WTC11 (cell line): ENCODE measurements around the gene PIK3R2. TPM values are rescaled to one million over a fixed set of nuclear protein-coding genes. Genes with fewer than 3 reads are reported as not detected.
A peak's percentile ranks its signal among the peaks of the same experiment; 100 is the strongest.

ENCODE experiments used
- ATAC-seq: fragments of 200-7000 bp; cut with Tn5 transposase; 2 replicates; pipeline ENCODE4 v1.10.0; 2021; ENCODE audit warnings: mild to moderate bottlenecking, moderate library complexity
- CTCF ChIA-PET: fragments of 300-600 bp; sonication (Branson Sonifier 250); formaldehyde crosslinking; loops from one replicate; lab custom pipeline; 2021; ENCODE audit warnings: antibody characterized with exemption; lab: Charles Lee
- POLR2A ChIA-PET: fragments of 350-600 bp; sonication (Branson Sonifier 250); formaldehyde crosslinking; loops from one replicate; lab custom pipeline; 2021; ENCODE audit warnings: antibody characterized with exemption; lab: Charles Lee
- DNase-seq: peaks from one replicate; pipeline ENCODE4 v3.0.0; 2021; ENCODE audit warnings: low spot score
- H3K27ac Mint-ChIP-seq: 2 replicates; pipeline ENCODE4 v1.8.0; 2021; ENCODE audit warnings: mixed read lengths
- H3K27me3 Mint-ChIP-seq: 2 replicates; pipeline ENCODE4 v1.8.0; 2021; ENCODE audit warnings: low read depth, mild to moderate bottlenecking, moderate library complexity, mixed read lengths
- H3K36me3 Mint-ChIP-seq: 2 replicates; pipeline ENCODE4 v1.8.0; 2021; ENCODE audit warnings: mixed read lengths
- H3K4me1 Mint-ChIP-seq: 2 replicates; pipeline ENCODE4 v1.8.0; 2022; ENCODE audit warnings: mixed read lengths
- H3K4me3 Mint-ChIP-seq: 2 replicates; pipeline ENCODE4 v1.8.0; 2021; ENCODE audit warnings: mild to moderate bottlenecking, moderate library complexity, mixed read lengths
- H3K9me3 Mint-ChIP-seq: 2 replicates; pipeline ENCODE4 v1.8.0; 2021; ENCODE audit warnings: mixed read lengths
- AR ChIP-seq: fragments of 250-450 bp; sonication (Bioruptor Pico); IDR thresholded peaks from 2 replicates; pipeline ENCODE4 v1.9.0; 2021; ENCODE audit warnings: mild to moderate bottlenecking
- E2F5 ChIP-seq: sonication (generic); formaldehyde crosslinking; IDR thresholded peaks from 2 replicates; pipeline ENCODE4 v1.8.1; 2022; ENCODE audit warnings: mild to moderate bottlenecking, moderate library complexity, missing genetic modification reagents
- FOXJ3 ChIP-seq: sonication (generic); formaldehyde crosslinking; IDR thresholded peaks from 2 replicates; pipeline ENCODE4 v1.9.0; 2021; ENCODE audit warnings: missing genetic modification reagents, mild to moderate bottlenecking, borderline replicate concordance
- HMGXB4 ChIP-seq: sonication (generic); formaldehyde crosslinking; IDR thresholded peaks from 2 replicates; pipeline ENCODE4 v1.8.1; 2023; ENCODE audit warnings: mild to moderate bottlenecking, moderate library complexity, missing genetic modification reagents
- MAX ChIP-seq: sonication (generic); formaldehyde crosslinking; IDR thresholded peaks from 2 replicates; pipeline ENCODE4 v1.8.0; 2022; ENCODE audit warnings: mild to moderate bottlenecking, missing genetic modification reagents
- MXD4 ChIP-seq: fragments of 250-450 bp; sonication (Bioruptor Pico); IDR thresholded peaks from 2 replicates; pipeline ENCODE4 v1.8.0; 2021; ENCODE audit warnings: mild to moderate bottlenecking, moderate library complexity, borderline replicate concordance
- NR3C1 ChIP-seq: sonication (generic); formaldehyde crosslinking; conservative IDR thresholded peaks from 2 replicates; pipeline ENCODE4 v1.8.1; 2023; ENCODE audit warnings: low read depth, mild to moderate bottlenecking, missing genetic modification reagents
- PRRX2 ChIP-seq: fragments of 250-450 bp; sonication (Bioruptor Pico); IDR thresholded peaks from 2 replicates; pipeline ENCODE4 v1.8.0; 2021; ENCODE audit warnings: mild to moderate bottlenecking
- SMAD3 ChIP-seq: sonication (generic); formaldehyde crosslinking; IDR thresholded peaks from 2 replicates; pipeline ENCODE4 v1.8.0; 2022; ENCODE audit warnings: missing genetic modification reagents, mild to moderate bottlenecking, borderline replicate concordance
- TCF7 ChIP-seq: sonication (generic); formaldehyde crosslinking; IDR thresholded peaks from 2 replicates; pipeline ENCODE4 v1.8.0; 2022; ENCODE audit warnings: mild to moderate bottlenecking, low read depth, missing genetic modification reagents, moderate library complexity
- USF2 ChIP-seq: sonication (generic); formaldehyde crosslinking; IDR thresholded peaks from 2 replicates; pipeline ENCODE4 v1.8.1; 2023; ENCODE audit warnings: mild to moderate bottlenecking, missing genetic modification reagents, moderate library complexity
- ZBTB21 ChIP-seq: sonication (generic); formaldehyde crosslinking; IDR thresholded peaks from 2 replicates; pipeline ENCODE4 v1.8.1; 2023; ENCODE audit warnings: mild to moderate bottlenecking, missing genetic modification reagents, borderline replicate concordance
- total RNA-seq: library from RNA; stranded (reverse); gene quantifications from 3 replicates; pipeline ENCODE4 v1.2.3, GENCODE V29; 2021
- TF ChIP-seq, protein P1 (sequence below): fragments of 250-450 bp; sonication (Bioruptor Pico); IDR thresholded peaks from 2 replicates; pipeline ENCODE4 v1.9.0; 2021; ENCODE audit warnings: mild to moderate bottlenecking, borderline replicate concordance
- TF ChIP-seq, protein P2 (sequence below): sonication (generic); formaldehyde crosslinking; IDR thresholded peaks from 2 replicates; pipeline ENCODE4 v1.8.1; 2023; ENCODE audit warnings: mild to moderate bottlenecking, missing genetic modification reagents, moderate library complexity
- TF ChIP-seq, protein P3 (sequence below): sonication (generic); formaldehyde crosslinking; IDR thresholded peaks from 2 replicates; pipeline ENCODE4 v1.8.0; 2023; ENCODE audit warnings: mild to moderate bottlenecking, missing genetic modification reagents

The PIK3R2 gene
- total RNA-seq, 1 experiment from 2014 or later, result 56.9 TPM

- TF ChIP-seq E2F5 (CRISPR knock-in tag) (no peak), AR (CRISPR knock-in tag) (no peak), SMAD3 (CRISPR knock-in tag) (no peak), FOXJ3 (no peak), MXD4 (no peak), PRRX2 (CRISPR knock-in tag) (no peak)
- TF ChIP-seq, protein P1, sequence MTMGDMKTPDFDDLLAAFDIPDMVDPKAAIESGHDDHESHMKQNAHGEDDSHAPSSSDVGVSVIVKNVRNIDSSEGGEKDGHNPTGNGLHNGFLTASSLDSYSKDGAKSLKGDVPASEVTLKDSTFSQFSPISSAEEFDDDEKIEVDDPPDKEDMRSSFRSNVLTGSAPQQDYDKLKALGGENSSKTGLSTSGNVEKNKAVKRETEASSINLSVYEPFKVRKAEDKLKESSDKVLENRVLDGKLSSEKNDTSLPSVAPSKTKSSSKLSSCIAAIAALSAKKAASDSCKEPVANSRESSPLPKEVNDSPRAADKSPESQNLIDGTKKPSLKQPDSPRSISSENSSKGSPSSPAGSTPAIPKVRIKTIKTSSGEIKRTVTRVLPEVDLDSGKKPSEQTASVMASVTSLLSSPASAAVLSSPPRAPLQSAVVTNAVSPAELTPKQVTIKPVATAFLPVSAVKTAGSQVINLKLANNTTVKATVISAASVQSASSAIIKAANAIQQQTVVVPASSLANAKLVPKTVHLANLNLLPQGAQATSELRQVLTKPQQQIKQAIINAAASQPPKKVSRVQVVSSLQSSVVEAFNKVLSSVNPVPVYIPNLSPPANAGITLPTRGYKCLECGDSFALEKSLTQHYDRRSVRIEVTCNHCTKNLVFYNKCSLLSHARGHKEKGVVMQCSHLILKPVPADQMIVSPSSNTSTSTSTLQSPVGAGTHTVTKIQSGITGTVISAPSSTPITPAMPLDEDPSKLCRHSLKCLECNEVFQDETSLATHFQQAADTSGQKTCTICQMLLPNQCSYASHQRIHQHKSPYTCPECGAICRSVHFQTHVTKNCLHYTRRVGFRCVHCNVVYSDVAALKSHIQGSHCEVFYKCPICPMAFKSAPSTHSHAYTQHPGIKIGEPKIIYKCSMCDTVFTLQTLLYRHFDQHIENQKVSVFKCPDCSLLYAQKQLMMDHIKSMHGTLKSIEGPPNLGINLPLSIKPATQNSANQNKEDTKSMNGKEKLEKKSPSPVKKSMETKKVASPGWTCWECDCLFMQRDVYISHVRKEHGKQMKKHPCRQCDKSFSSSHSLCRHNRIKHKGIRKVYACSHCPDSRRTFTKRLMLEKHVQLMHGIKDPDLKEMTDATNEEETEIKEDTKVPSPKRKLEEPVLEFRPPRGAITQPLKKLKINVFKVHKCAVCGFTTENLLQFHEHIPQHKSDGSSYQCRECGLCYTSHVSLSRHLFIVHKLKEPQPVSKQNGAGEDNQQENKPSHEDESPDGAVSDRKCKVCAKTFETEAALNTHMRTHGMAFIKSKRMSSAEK, result no peak
- TF ChIP-seq, protein P2, sequence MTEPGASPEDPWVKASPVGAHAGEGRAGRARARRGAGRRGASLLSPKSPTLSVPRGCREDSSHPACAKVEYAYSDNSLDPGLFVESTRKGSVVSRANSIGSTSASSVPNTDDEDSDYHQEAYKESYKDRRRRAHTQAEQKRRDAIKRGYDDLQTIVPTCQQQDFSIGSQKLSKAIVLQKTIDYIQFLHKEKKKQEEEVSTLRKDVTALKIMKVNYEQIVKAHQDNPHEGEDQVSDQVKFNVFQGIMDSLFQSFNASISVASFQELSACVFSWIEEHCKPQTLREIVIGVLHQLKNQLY (CRISPR knock-in tag), result no peak
These were observed 3.4 kb upstream of the PIK3R2 start (continued) for GRCh38 chr19:18149596-18149975.

- Mint-ChIP-seq H3K36me3 (peaks cover 7% of the 10 kb centered on the region), H3K4me3 (peak overlapping the region; percentile 72; the same call in 1 of the 2 replicates)
- ATAC-seq, result no peak
- CTCF ChIA-PET, result interaction anchor here (0.6 to 2.6 kb wide), 11 partner anchors 10 to 251 kb away, joined by 3 to 31 read pairs (median 4); a partner anchor contains a TSS
- TF ChIP-seq ZBTB21 (CRISPR knock-in tag) (no peak), TCF7 (CRISPR knock-in tag) (no peak), MAX (no peak), USF2 (CRISPR knock-in tag) (no peak), NR3C1 (CRISPR knock-in tag) (no peak), HMGXB4 (CRISPR knock-in tag) (no peak)
- TF ChIP-seq, protein P3, sequence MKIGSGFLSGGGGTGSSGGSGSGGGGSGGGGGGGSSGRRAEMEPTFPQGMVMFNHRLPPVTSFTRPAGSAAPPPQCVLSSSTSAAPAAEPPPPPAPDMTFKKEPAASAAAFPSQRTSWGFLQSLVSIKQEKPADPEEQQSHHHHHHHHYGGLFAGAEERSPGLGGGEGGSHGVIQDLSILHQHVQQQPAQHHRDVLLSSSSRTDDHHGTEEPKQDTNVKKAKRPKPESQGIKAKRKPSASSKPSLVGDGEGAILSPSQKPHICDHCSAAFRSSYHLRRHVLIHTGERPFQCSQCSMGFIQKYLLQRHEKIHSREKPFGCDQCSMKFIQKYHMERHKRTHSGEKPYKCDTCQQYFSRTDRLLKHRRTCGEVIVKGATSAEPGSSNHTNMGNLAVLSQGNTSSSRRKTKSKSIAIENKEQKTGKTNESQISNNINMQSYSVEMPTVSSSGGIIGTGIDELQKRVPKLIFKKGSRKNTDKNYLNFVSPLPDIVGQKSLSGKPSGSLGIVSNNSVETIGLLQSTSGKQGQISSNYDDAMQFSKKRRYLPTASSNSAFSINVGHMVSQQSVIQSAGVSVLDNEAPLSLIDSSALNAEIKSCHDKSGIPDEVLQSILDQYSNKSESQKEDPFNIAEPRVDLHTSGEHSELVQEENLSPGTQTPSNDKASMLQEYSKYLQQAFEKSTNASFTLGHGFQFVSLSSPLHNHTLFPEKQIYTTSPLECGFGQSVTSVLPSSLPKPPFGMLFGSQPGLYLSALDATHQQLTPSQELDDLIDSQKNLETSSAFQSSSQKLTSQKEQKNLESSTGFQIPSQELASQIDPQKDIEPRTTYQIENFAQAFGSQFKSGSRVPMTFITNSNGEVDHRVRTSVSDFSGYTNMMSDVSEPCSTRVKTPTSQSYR (CRISPR knock-in tag), result no peak
- TF ChIP-seq, all 79 proteins: peak for 0
- H3K27ac Mint-ChIP-seq, result peak overlapping the region; percentile 36; the same call in 1 of the 2 replicates
- no peaks in the 10 kb centered on the region for H3K9me3 Mint-ChIP-seq
- POLR2A ChIA-PET, result interaction anchor here (1.0 kb wide), 1 partner anchor 73 kb away, joined by 3 read pairs; no protein-coding TSS in a partner anchor
- peaks cover 17% of the 10 kb centered on the region for H3K4me1 Mint-ChIP-seq
- no peak for DNase-seq
- no peaks in the 10 kb centered on the region for H3K27me3 Mint-ChIP-seq
These were observed 2.0 kb upstream of the PIK3R2 start for GRCh38 chr19:18150776-18151624.
